HG03565 (cell line): ENCODE measurements around the gene DOP1B.
A peak's percentile ranks its signal among the peaks of the same experiment; 100 is the strongest.
"Not testable (repeated sequence)": the region's sequence is repeated elsewhere in the genome, so short reads cannot be mapped to it uniquely, and the experiment has no call there.

Source experiments
- ATAC-seq: cut with Tn5 transposase; IDR thresholded peaks from one replicate; pipeline ENCODE4 v1.9.1; 2021; ENCODE audit warnings: mild to moderate bottlenecking, moderate library complexity; ENCODE audit not compliant: unreplicated experiment

Gene DOP1B, protein sequence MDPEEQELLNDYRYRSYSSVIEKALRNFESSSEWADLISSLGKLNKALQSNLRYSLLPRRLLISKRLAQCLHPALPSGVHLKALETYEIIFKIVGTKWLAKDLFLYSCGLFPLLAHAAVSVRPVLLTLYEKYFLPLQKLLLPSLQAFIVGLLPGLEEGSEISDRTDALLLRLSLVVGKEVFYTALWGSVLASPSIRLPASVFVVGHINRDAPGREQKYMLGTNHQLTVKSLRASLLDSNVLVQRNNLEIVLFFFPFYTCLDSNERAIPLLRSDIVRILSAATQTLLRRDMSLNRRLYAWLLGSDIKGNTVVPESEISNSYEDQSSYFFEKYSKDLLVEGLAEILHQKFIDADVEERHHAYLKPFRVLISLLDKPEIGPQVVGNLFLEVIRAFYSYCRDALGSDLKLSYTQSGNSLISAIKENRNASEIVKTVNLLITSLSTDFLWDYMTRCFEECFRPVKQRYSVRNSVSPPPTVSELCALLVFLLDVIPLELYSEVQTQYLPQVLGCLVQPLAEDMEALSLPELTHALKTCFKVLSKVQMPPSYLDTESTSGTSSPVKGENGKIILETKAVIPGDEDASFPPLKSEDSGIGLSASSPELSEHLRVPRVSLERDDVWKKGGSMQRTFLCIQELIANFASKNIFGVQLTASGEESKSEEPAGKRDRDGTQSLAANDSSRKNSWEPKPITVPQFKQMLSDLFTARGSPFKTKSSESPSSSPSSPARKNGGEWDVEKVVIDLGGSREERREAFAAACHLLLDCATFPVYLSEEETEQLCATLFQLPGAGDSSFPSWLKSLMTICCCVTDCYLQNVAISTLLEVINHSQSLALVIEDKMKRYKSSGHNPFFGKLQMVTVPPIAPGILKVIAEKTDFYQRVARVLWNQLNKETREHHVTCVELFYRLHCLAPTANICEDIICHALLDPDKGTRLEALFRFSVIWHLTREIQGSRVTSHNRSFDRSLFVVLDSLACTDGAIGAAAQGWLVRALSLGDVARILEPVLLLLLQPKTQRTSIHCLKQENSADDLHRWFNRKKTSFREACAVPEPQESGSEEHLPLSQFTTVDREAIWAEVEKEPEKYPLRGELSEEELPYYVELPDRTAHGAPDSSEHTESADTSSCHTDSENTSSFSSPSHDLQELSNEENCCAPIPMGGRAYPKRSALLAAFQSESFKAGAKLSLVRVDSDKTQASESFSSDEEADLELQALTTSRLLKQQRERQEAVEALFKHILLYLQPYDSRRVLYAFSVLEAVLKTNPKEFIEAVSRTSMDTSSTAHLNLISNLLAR (N-terminal part only)

DNA sequence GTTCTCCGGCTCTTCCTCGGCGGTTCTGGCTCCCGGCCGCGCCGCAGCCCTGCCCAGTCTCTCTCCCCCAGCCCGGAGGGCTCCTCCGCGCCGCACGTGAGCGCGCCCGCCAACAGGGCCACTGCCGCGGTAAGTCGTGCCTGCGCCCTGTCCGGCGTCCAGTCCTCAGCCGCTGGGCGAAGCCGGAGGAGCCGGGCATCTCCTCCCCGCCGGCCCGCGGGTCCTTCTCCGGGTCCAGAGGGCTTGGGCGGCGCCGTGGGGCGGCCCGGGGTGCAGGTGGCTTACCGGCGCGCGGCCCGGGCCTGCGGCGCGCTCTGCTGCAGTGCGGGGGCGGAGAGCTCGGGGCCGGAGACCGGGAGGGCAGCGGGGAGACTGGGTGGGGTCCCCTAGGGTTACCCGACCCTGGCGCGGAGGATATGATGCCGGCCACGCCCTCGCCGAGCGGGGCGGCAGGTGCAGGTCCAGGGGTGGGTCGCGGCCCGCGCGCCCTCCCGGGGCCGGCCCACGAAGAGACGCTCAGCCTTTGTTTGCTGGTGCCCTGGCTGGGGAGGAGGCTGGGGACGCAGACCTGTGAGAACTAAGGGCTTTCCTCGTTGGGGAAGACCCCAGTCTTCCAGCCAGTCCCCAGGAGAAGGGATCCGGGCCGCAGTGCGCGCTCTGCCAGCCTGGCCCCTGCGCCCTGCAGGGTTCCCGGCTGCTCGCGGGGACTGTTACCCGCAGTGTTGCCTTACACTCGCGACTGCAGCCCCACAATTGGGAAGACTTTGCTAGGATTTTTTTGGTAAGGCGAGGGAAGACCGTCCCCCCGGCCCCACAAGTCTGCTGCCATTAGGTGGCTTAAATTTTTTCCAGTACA is at the start of gene DOP1B:
Gene DOP1B (plus strand): TSS at position 10 of the 856 bp plus-strand sequence. CDS start 7,910 bp downstream, outside the sequence.
- ATAC-seq, result peak; percentile 17

DNA sequence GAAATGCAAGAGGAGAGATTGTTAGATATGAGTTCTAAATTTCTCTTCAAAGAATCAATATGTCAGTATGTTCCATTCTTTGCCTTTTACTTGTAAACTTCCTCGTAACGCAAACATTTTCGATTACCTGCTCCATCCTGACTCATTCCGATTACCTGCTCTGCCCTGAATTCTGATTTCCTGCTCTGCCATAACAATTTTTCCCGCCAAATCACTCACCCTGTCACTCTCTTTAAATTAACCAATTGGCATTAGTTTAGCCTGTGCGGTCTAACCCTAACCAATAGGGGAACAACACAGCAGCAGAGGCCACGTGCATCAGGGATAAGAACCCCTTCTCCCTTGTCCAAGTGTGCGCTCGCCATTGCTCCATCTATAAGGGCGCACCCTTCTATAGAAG is 46.8 kb upstream of the DOP1B start:
- no peak for ATAC-seq

DNA sequence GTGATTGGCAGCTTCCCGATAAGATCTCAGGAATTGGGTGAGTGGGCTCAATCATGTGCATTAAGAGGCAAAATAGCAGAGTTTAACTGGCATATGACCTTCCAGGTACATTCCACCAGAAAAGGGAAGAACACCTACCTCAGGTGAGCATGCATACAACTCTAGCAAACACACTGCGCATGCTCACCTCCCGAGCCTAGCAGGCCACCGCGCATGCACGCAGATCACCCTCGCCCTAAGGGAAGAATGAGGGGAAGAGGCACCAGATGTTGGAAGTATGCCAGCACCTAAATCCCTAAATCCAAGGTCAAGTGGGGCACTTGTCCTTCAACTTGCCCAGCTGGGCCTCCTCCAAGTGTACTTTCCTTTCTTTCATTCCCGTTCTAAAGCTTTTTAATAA is 45.4 kb upstream of the DOP1B start:
- no peak for ATAC-seq

DNA sequence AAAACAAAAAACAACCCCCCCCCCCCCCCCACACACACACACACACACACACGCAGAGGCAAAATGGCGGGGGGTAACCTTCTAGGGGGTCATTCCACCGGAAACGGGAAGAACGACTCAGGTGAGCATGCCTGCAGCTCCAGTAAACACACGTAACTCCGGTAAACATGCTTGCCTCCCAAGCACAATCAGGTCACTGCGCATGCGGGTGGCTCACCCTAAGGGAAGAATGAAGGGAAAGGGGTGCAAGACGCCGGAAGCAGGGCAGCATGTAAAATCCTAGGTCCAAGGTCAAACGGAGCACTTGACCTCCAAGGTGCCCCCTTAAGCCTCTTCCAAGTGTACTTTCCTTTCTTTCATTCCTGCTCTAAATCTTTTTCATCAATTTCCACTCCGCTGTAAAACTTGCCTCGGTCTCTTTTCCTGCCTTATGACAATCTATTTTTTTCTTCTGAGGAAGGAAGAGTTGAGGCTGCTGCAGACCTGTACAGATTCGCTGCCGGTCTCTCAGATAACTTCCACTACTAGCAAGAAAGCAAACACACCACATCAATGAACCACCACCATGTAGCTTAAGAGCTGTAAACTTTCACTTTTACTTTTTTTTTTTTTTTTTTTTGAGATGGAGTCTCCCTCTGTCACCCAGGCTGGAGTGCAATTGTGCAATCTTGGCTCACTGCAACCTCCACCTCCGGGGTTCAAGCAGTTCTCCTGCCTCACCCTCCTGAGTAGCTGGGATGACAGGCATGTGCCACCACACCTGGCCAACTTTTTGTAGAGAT is 42.8 kb upstream of the DOP1B start:
- no peak for ATAC-seq

DNA sequence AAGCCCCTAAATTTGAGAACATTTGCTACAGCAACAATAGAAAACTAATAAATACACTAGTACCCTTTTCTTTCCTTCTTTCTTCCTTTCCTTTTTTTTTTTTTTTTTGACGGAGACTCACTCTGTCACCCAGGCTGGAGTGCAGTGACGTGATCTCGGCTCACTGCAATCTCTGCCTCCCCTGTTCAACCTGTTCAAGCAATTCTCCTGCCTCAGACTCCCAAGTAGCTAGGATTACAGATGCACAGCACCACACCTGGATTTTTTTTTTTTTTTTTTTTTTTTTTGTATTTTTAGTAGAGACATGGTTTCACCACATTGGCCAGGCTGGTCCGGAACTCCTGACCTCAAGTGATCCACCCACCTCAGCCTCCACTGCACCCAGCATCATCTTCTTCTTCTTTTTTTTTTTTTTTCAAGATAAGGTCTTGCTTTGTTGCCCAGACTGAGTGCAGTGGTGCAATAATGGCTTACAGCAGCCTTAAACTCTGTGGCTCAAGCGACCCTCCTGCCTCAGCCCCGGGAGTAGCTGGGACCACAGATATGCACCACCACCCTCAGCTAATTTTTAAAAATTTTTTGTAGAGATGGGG is 41.4 kb upstream of the DOP1B start:
- ATAC-seq, result no peak

DNA sequence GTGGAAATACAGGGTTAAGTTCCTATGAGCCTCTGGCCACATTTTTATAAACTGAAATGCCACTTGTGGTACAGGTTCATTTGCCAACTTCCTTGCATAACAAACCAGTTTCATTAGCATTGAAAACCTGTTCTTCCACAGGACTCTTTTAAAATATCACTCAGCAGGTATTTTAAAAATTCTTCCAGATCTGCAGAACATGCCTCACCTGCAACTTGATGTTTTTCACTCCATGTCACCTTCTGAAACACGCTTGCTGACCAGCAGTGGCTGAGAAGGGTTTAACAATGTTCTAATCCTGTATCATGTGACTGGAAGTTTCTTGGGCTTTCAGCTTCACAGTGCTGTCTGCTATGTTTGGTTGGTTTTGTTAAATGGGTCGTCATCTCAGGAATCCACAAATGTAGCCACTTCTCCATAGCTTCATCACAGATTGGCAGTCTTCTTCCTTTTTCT is 39.3 kb upstream of the DOP1B start:
- no peak for ATAC-seq

DNA sequence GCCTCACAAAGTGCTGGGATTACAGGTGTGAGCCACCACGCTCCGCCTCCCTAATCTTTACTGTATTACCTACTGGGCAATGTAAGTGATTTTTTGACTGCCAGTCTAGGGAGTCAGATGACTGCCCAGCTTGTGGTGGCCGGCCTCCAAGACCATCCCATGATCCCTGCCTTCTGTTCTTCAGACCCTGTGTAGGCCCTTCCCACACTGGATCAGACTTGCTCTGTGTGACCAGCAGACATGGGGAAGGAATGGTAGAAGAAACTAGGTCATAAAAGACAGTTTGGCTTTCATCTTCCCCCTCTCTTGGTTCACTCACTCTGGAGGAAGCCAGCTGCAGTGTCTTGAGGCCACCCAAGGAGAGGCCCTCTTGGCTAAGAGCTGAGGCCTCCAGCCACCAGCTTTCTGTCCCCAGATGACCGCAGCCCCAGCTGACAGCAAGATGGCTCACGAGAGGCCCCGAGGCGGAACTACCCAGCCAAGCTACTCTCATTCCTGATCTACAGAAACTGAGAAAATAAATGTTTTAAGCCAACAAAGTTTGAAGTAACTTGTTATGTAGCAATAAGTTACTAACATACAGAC is 36.2 kb upstream of the DOP1B start:
- ATAC-seq, result no peak

DNA sequence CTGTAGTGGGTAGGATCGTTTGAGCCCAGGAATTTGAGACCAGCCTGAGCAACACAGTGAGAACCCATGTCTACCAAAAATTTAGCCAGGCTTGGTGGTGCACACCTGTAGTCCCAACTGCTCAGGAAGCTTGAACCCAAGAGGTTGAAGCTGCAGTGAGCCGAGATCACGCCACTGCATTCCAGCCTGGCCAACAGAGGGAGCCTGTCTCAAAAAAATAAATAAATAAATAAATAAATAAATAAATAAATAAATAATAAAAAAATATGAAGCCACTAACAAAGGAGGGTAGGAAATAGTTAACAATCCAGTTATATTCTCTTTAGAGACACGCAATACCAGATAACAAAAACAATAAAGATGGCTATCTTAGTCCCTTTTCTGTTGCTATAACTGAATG is 33.6 kb upstream of the DOP1B start:
- ATAC-seq, result no peak

DNA sequence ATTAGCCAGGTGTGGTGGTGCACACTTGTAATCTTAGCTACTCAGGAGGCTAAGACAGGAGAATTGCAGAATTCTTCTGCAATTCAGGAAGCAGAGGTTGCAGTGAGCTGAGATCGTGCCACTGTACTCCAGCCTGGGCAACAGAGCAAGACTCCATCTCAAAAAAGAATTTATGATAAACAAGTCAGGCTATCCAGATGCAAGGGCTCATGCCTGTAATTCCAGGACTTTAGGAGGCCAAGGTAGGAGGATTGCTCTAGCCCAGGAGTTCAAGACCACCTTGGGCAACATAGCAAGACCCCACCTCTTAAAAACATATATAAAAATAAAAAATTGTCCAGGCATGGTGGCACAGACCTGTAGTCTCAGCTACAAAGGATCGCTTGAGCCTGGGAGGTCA is 32.2 kb upstream of the DOP1B start:
- no peak for ATAC-seq

DNA sequence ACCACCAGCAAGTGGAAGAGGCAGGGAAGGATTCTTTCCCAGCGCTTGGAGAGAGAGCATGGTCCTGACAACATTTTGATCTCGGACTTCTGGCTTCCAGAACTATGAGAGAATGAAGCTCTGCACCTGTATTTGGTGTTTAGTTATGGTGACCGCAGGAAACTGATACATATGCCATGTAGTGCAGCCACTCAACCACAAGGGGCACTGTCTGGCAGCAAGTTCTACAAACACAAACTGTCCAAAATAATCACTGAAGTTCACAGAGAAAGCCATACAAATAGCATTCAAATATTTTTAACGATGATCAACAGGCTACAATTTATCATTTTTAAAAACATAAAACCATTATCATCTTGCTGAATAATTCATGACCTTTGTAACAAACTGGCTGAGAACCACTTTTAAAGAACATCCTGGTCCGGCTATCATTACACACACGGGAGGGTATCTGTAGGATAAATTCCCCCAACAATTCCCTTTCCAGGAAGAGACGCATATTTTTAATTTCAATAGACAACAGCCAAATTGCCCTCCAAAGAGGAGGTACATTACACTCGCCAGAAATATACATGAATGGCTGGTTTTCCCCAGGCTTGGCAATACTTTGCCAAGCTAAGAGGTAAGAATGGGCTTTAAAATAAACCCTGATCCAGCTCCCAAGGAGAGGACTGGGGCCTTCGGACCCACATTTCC is 31.0 kb upstream of the DOP1B start:
- ATAC-seq, result no peak

DNA sequence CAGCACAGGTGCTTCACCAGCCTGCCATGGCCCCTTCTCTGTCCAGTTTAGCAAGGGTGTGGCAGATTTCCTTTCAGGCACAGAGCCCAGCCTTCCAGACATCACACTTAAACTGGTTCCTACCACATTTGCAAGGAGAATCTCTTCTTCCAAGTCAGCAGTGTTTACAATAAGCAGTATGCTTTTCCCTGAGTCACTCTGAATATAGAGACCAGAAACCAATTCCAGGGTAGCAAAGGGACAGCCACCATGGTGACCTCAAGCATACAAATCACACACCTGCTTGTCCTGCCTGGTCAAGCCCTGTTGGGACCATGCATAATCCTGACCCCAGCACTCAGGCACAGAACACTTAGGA is 30.4 kb upstream of the DOP1B start:
- ATAC-seq, result no peak

DNA sequence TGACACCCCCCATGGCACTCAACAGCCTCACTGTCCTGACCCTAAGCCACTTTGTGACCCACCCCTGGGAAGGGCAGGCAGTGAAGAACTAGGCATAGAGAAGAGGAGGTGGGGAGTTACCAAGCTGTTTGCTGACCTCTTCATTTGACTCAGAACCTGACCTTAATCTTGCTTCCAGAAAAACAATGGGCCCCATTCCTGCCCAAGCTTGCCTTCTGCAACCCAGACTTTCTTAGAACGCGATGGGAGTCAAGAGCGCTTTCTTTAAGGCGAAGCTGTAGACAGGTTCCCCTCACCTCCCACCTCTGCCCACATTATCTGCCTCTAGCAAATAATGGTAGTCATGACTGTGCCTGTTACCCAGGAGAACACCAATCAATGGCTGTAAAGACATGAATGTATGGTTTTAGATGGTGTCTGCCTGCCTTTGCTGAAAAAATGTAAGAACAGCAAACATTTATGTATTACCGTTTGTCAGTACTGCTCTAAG is 30.0 kb upstream of the DOP1B start:
- ATAC-seq, result no peak

DNA sequence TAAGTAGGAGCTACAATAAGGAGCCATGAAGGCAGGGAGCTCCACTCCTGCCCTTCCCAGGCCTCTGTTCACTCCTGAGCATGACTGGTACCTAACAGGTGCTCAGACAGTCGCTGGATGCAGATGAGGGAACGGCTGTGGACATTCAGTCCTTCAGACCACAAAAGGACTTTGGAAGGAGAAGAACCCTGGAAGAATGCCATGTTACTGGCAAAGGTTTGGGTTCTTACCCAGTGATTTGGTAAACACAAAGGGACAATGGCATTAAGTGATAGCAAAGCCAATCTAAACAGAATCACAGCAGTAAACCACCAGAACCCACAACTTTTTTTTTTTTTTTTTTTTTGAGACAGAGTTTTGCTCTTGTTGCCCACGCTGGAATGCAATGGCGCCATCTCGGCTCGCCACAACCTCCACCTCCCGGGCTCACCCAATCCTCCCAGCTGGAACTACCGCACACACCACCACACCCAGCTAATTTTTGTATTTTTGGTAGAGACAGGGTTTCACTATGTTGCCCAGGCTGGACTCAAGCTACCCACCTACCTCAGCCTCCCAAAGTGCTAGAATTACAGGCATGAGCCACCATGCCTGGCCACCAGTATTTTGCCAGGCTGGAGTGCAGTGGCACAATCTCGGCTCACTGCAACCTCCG is 29.2 kb upstream of the DOP1B start:
- no peak for ATAC-seq

DNA sequence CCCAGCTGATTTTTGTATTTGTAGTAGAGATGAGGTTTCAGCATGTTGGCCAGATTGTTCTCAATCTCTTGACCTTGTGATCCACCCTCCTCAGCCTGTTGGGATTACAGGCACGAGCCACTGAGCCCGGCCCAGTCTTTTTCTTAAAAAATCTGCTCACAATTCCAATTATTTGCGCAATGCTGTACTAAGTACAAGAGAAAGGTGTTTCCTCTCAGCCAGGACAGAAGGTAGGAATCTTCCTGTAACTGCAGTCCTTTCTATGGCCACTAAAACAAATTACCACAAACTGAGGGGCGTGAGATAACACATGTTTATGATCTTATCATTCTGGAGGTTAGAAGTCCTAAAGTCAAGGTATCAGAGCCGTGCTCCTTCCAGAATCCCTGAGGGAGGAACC is 28.6 kb upstream of the DOP1B start:
- no peak for ATAC-seq

DNA sequence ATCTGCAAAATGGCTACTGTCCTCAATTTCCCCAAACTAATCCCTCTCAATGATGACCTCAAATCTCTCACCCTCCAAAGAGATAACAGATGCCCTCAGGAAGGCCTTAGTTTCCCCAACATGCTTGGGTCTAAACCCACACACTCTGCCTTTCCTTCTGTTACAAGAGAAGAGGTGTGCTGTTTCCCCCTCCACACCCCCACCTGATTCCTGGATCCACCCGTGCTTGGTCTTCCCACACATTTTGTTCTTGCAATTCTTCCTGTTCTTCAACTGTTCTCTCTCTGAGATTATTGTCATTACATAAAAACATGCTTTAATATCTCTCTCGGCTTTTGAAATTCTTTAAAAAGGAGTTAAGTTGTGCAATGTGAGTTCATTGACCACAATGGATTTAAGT is 27.4 kb upstream of the DOP1B start:
- no peak for ATAC-seq

DNA sequence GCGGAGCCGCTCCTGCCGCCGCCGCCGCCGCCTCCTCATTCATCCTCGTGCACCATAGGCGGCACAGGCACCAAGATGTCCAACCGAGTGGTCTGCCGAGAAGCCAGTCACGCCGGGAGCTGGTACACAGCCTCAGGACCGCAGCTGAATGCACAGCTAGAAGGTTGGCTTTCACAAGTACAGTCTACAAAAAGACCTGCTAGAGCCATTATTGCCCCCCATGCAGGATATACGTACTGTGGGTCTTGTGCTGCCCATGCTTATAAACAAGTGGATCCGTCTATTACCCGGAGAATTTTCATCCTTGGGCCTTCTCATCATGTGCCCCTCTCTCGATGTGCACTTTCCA is 26.2 kb upstream of the DOP1B start:
- ATAC-seq, result not testable (repeated sequence)

DNA sequence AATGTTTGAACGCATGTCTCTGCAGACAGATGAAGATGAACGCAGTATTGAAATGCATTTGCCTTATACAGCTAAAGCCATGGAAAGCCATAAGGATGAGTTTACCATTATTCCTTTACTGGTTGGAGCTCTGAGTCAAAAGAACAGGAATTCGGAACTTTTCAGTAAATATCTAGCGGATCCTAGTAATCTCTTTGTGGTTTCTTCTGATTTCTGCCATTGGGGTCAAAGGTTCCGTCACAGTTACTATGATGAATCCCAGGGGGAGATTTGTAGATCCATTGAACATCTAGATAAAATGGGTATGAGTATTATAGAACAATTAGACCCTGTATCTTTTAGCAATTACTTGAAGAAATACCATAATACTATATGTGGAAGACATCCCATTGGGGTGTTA is 25.8 kb upstream of the DOP1B start:
- not testable (repeated sequence) for ATAC-seq

DNA sequence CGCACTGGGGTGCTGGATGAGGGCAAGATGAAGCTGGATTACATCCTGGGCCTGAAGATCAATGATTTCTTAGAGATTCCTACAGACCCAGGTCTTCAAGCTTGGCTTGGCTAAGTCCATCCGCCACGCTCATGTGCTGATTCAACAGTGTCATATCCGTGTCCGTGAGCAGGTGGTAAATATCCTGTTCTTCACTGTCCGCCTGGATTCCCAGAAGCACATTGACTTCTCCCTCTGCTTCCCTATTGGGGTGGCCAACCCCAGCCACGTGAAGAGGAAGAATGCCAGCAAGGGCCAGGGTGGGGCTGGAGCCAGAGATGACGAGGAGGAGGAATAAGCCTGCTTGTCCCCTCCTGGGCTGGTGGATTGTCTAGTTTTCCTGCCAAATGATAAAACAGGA is 23.9 kb upstream of the DOP1B start:
- no peak for ATAC-seq
